GM10248 (cell line): ENCODE data around the gene EEF2K.

Experiments used
- CTCF ChIA-PET: fragments of 300-600 bp; sonication (Branson Sonifier 250); formaldehyde crosslinking; extraction: SDS; loops from one replicate; lab custom pipeline; 2021; ENCODE audit warnings: antibody characterized with exemption; lab: Yijun Ruan, JAX
- POLR2A ChIA-PET: fragments of 350-650 bp; sonication (Branson Sonifier 250); formaldehyde crosslinking; extraction: SDS; loops from one replicate; lab custom pipeline; 2020; ENCODE audit warnings: antibody characterized with exemption; lab: Yijun Ruan, JAX
- DNase-seq: peaks from one replicate; pipeline ENCODE4 v3.0.0; 2012; ENCODE audit errors: extremely low spot score
- CTCF ChIP-seq: IDR thresholded peaks from 2 replicates; pipeline ENCODE4 v1.5.1; 2012; ENCODE audit warnings: mild to moderate bottlenecking, low read depth; ENCODE audit errors: extremely low read depth, missing control alignments, control extremely low read depth

The EEF2K gene

GRCh38 chr16:22210285-22210684 is 4.2 kb downstream of the EEF2K start:
- ChIA-PET POLR2A (no interaction called here), CTCF (interaction anchor here (0.7 to 8.0 kb wide), 5 partner anchors 9 to 87 kb away, joined by 3 to 77 read pairs (median 3); partner anchors contain the start of gene POLR3E)
- DNase-seq, result no peak

GRCh38 chr16:22210854-22211253 is 4.8 kb downstream of the EEF2K start:
- ChIA-PET CTCF (interaction anchor here (1.0 to 8.0 kb wide), 3 partner anchors 8 to 49 kb away, joined by 3 to 77 read pairs (median 3); no protein-coding TSS in a partner anchor), POLR2A (no interaction called here)
- DNase-seq, result no peak
- TF ChIP-seq CTCF, result no peak

More at GRCh38 chr16:22210285-22210684, 4.2 kb downstream of the EEF2K start:
- TF ChIP-seq CTCF, result no peak

- no peak for TF ChIP-seq CTCF
- ChIA-PET CTCF (no interaction called here), POLR2A (no interaction called here)
- DNase-seq, result no peak
Observed at GRCh38 chr16:22213236-22213635, 7.2 kb downstream of the EEF2K start.

GRCh38 chr16:22213801-22214200 is 7.7 kb downstream of the EEF2K start:
- ChIA-PET CTCF (no interaction called here), POLR2A (no interaction called here)
- DNase-seq, result no peak
- no peak for TF ChIP-seq CTCF

GRCh38 chr16:22214402-22214801 is 8.3 kb downstream of the EEF2K start:
- no peak for DNase-seq
- ChIA-PET CTCF (interaction anchor here (1.3 kb wide), 1 partner anchor 18 kb away, joined by 3 read pairs; no protein-coding TSS in a partner anchor), POLR2A (no interaction called here)
- no peak for TF ChIP-seq CTCF

GRCh38 chr16:22214889-22215288 is 8.8 kb downstream of the EEF2K start:
- no peak for DNase-seq
- ChIA-PET POLR2A (no interaction called here), CTCF (interaction anchor here (1.3 kb wide), 1 partner anchor 19 kb away, joined by 3 read pairs; no protein-coding TSS in a partner anchor)
- no peak for TF ChIP-seq CTCF
